ENCODE results near the gene IRF3. TPM values are rescaled to one million over a fixed set of nuclear protein-coding genes. Genes with fewer than 3 reads are reported as not detected.

IRF3 gene
- total RNA-seq, 1 experiment from 2014 or later = 205 TPM

- H3K36me3 Mint-ChIP-seq (ENCODE audit: insufficient read depth in 1 of 3, low read depth in 3 of 3) = peaks cover 46 to 58% (median 55%) of the 10 kb centered on the region in 3 experiments
- no peak for DNase-seq
- no peak overlapping the region for H3K4me3 Mint-ChIP-seq
Observed at GRCh38 chr19:49681830-49682229, 16.2 kb upstream of the IRF3 start.

More at GRCh38 chr19:49681830-49682229, 16.2 kb upstream of the IRF3 start:
- Histone ChIP-seq H3K9ac (ENCODE audit: extremely low read depth, insufficient read length, low read length) (no peak overlapping the region), H2BK12ac (ENCODE audit: insufficient read length, low read depth, low read length) (no peak overlapping the region), H3K23ac (ENCODE audit: insufficient read length, low read depth, low read length) (no peak overlapping the region), H4K20me1 (ENCODE audit: control insufficient read depth, insufficient read depth, insufficient read length) (no peaks in the 10 kb centered on the region), H3K27me3 (ENCODE audit: insufficient read depth, low read length) (no peaks in the 10 kb centered on the region), H2AK5ac (ENCODE audit: insufficient read length, low read length) (no peak overlapping the region), H3K4me2 (ENCODE audit: insufficient read depth, insufficient read length, low read length) (no peak overlapping the region), H3K79me1 (ENCODE audit: insufficient read depth, low read depth, low read length, poor library complexity, severe bottlenecking) (peaks cover 2% of the 10 kb centered on the region), H3K18ac (ENCODE audit: insufficient read length, low read depth, low read length) (no peak overlapping the region), H3T11ph (ENCODE audit: low read length) (no peak overlapping the region), H3K23me2 (ENCODE audit: insufficient read length, low read depth, low read length, poor library complexity, severe bottlenecking) (no peaks in the 10 kb centered on the region), H3K9me3 (ENCODE audit: control insufficient read depth, low read depth, low read length) (no peaks in the 10 kb centered on the region), H4K5ac (ENCODE audit: insufficient read length, low read depth, low read length) (no peak overlapping the region), H3K4ac (ENCODE audit: low read depth, low read length) (no peak overlapping the region), H3K4me1 (ENCODE audit: insufficient read depth, low read length) (peaks cover 4% of the 10 kb centered on the region; the same call in 1 of the 2 replicates), H4K91ac (ENCODE audit: insufficient read length, low read depth, low read length) (no peak overlapping the region), H3K79me2 (ENCODE audit: insufficient read depth, low read length) (peaks cover 22% of the 10 kb centered on the region; the same call in 1 of the 2 replicates), H2BK20ac (ENCODE audit: low read depth, low read length, poor library complexity, severe bottlenecking) (no peak overlapping the region), H2BK120ac (ENCODE audit: low read depth, low read length, poor library complexity, severe bottlenecking) (no peak overlapping the region), H2BK5ac (ENCODE audit: insufficient read length, low read length) (no peak overlapping the region), H2AFZ (ENCODE audit: low read length) (no peak overlapping the region), H4K8ac (replicated peaks; ENCODE audit: insufficient read length, low read depth, low read length) (no peak overlapping the region), H3K14ac (ENCODE audit: insufficient read depth, low read length) (no peak overlapping the region), H2BK15ac (ENCODE audit: low read depth, low read length) (no peak overlapping the region), H3K56ac (ENCODE audit: insufficient read length, low read depth, low read length) (no peak overlapping the region), H3K27ac (ENCODE audit: insufficient read length, low read depth, low read length) (no peak overlapping the region)
- H3K27me3 Mint-ChIP-seq (ENCODE audit: low read depth) = peaks cover 2% of the 10 kb centered on the region; the same call in 1 of the 2 replicates
- no peaks in the 10 kb centered on the region; a peak in 3 of 5 replicates for H3K9me3 Mint-ChIP-seq
- no peak for TF ChIP-seq CTCF (conservative IDR thresholded peaks at IDR 0.05)
- peaks cover 25 to 48% of the 10 kb centered on the region in 2 experiments for H3K4me1 Mint-ChIP-seq
- no peak overlapping the region for H3K27ac Mint-ChIP-seq
- no CpG with 5 or more reads among the region's 19 CpGs for WGBS (ENCODE audit: extremely low coverage, insufficient read length, low lambda C conversion rate)
